ENCODE data around the gene FGF7. TPM values are rescaled to one million over a fixed set of nuclear protein-coding genes. Genes with fewer than 3 reads are reported as not detected.

The FGF7 gene
- total and polyA plus RNA-seq, 2 donors from 2014 or later = 3.8 to 23.8 TPM

- no peaks in the 10 kb centered on the region for H3K9me3 ChIP-seq (ENCODE audit: control insufficient read depth in 2 of 3, insufficient read depth in 1 of 3, low read length in 3 of 3)
- H3K4me1 ChIP-seq (ENCODE audit: control insufficient read depth in 2 of 3, insufficient read depth in 2 of 3, low read depth in 1 of 3, low read length in 3 of 3) = no peaks in the 10 kb centered on the region
- no peak for FAIRE-seq
- intact Hi-C loops (cut with DNase I) = no loop called here
- TF ChIP-seq CTCF (IDR thresholded peaks at IDR 0.05; ENCODE audit: borderline replicate concordance, extremely low read depth, insufficient read depth) = no peak
- H3K9ac ChIP-seq (ENCODE audit: low read length in 3 of 3) = no peak overlapping the region
- no peak overlapping the region for H3K4me3 ChIP-seq (ENCODE audit: low read length in 3 of 3)
- H3K27ac ChIP-seq (ENCODE audit: low read depth in 2 of 2, low read length in 2 of 2) = no peak overlapping the region
- no peaks in the 10 kb centered on the region for H3K27me3 ChIP-seq (ENCODE audit: control insufficient read depth, insufficient read depth, low read length)
- DNase-seq = no peak
- H3K36me3 ChIP-seq (ENCODE audit: control insufficient read depth in 2 of 3, insufficient read depth in 3 of 3, low read length in 3 of 3) = no peaks in the 10 kb centered on the region
These were observed 71.8 kb downstream of the FGF7 start for GRCh38 chr15:49494842-49495241.

GRCh38 chr15:49495993-49496753 is 73.1 kb downstream of the FGF7 start:
- Histone ChIP-seq H3K27me3 (ENCODE audit: control insufficient read depth, insufficient read depth, low read length) (no peaks in the 10 kb centered on the region), H3K4me3 (ENCODE audit: low read length in 3 of 3) (no peak overlapping the region), H3K4me1 (ENCODE audit: control insufficient read depth in 2 of 3, insufficient read depth in 2 of 3, low read depth in 1 of 3, low read length in 3 of 3) (no peaks in the 10 kb centered on the region), H3K9ac (ENCODE audit: low read length in 3 of 3) (no peak overlapping the region), H3K9me3 (ENCODE audit: control insufficient read depth in 2 of 3, insufficient read depth in 1 of 3, low read length in 3 of 3) (no peaks in the 10 kb centered on the region), H3K27ac (ENCODE audit: low read depth in 2 of 2, low read length in 2 of 2) (no peak overlapping the region), H3K36me3 (ENCODE audit: control insufficient read depth in 2 of 3, insufficient read depth in 3 of 3, low read length in 3 of 3) (no peaks in the 10 kb centered on the region)
- intact Hi-C loops (cut with DNase I) = no loop called here
- FAIRE-seq (no peak), DNase-seq (peak in 1 of 5 donors; percentile 11)
- TF ChIP-seq CTCF (IDR thresholded peaks at IDR 0.05; ENCODE audit: borderline replicate concordance, extremely low read depth, insufficient read depth) = no peak

DNA sequence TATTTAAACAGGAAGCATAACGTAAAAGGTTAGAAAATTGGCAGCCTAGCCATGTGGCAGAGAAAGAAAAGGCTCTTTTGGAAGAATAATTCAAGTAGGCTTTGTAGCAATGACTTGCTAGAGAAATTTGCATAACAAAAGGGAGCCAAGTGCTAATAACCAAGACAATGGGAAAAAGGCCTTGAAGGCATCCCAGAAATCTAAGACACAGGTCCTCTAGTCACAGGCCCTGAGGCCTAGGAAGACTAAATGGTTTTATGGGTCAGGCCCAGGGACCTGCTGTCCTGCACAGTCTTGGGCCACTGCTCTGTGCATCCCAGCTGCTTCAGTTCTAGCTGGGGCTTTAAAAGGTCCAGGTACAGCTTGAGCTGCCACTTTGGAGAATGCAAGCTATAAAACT is 78.5 kb downstream of the FGF7 start:
- Histone ChIP-seq H3K4me3 (ENCODE audit: low read length in 3 of 3) (no peak overlapping the region), H3K27ac (ENCODE audit: low read depth in 2 of 2, low read length in 2 of 2) (no peak overlapping the region), H3K27me3 (ENCODE audit: control insufficient read depth, insufficient read depth, low read length) (no peaks in the 10 kb centered on the region), H3K9ac (ENCODE audit: low read length in 3 of 3) (no peak overlapping the region), H3K36me3 (ENCODE audit: control insufficient read depth in 2 of 3, insufficient read depth in 3 of 3, low read length in 3 of 3) (no peaks in the 10 kb centered on the region), H3K9me3 (ENCODE audit: control insufficient read depth in 2 of 3, insufficient read depth in 1 of 3, low read length in 3 of 3) (peaks cover 0 to 3% (median 0%) of the 10 kb centered on the region in 3 donors), H3K4me1 (ENCODE audit: control insufficient read depth in 2 of 3, insufficient read depth in 2 of 3, low read depth in 1 of 3, low read length in 3 of 3) (no peaks in the 10 kb centered on the region)
- intact Hi-C loops (cut with DNase I) = no loop called here
- TF ChIP-seq CTCF (IDR thresholded peaks at IDR 0.05; ENCODE audit: borderline replicate concordance, extremely low read depth, insufficient read depth) = no peak
- no peak for FAIRE-seq
- no peak for DNase-seq

Measured in kidney (tissue), 14 donors.